Stomach (tissue), 9 donors: Measurements from ENCODE around the gene CREM. TPM values are rescaled to one million over a fixed set of nuclear protein-coding genes. Genes with fewer than 3 reads are reported as not detected.

Experiments used
- DNase-seq, 2 donors: peaks; one replicate each; pipeline versions ENCODE4 v3.0.0 to v3.0.0-alpha.2; 2013 to 2019
- H3K27ac ChIP-seq, 5 donors: fragments of 200-600 bp in 4 of 5; sonication (generic) in 4 of 5; one replicate each; pipeline ENCODE4 v1.5.1; 2013 to 2019; ENCODE audit warnings: mild to moderate bottlenecking in 1 of 5, moderate library complexity in 1 of 5
- H3K27me3 ChIP-seq, 3 donors: fragments of 200-600 bp; sonication (generic); one replicate each; pipeline ENCODE4 v1.5.1; 2017 to 2019; ENCODE audit warnings: mixed run types in 1 of 3
- H3K36me3 ChIP-seq, 4 donors: fragments of 200-600 bp; sonication (generic); 1 replicate in 3 of 4; 2 replicates in 1 of 4; pipeline ENCODE4 v1.5.1; 2016 to 2019
- H3K4me1 ChIP-seq, 4 donors: fragments of 200-600 bp; sonication (generic); one replicate each; pipeline ENCODE4 v1.5.1; 2016 to 2019
- H3K4me3 ChIP-seq, 4 donors: fragments of 200-600 bp; sonication (generic) in 3 of 4; one replicate each; pipeline ENCODE4 v1.5.1; 2016 to 2019; ENCODE audit warnings: mild to moderate bottlenecking in 1 of 4
- H3K9me3 ChIP-seq, 4 donors: fragments of 200-600 bp; sonication (generic); one replicate each; pipeline ENCODE4 v1.5.1; 2016 to 2019
- CTCF ChIP-seq, 7 experiments: fragments of 450-650 bp in 4 of 7; fragments of 200-600 bp in 3 of 7; sonication (generic) in 3 of 7; IDR thresholded peaks; one replicate each; pipeline ENCODE4 v1.5.1; 2016 to 2019; ENCODE audit warnings: antibody characterized with exemption in 7 of 7, control low read depth in 2 of 7, mild to moderate bottlenecking in 1 of 7
- EP300 ChIP-seq: sonication (generic); formaldehyde crosslinking; IDR thresholded peaks from one replicate; pipeline ENCODE4 v1.6.1; 2017; ENCODE audit warnings: antibody characterized with exemption
- POLR2A ChIP-seq, 4 donors: fragments of 450-650 bp; IDR thresholded peaks; one replicate each; pipeline ENCODE4 v1.6.1; 2016; ENCODE audit warnings: antibody characterized with exemption in 4 of 4, control low read depth in 2 of 4, mild to moderate bottlenecking in 1 of 4, moderate library complexity in 1 of 4
- POLR2AphosphoS5 ChIP-seq, 3 donors: sonication (generic); formaldehyde crosslinking; IDR thresholded peaks; one replicate each; pipeline ENCODE4 v1.6.1; 2016; ENCODE audit warnings: antibody characterized with exemption in 3 of 3
- WGBS, 5 donors: extraction: QIAGEN DNeasy Blood & Tissue Kit in 3 of 5; methylation state at CpG; one replicate each; pipeline versions ENCODE4 v1.1.5 to v1.1.7; 2013 to 2018; 5-methylcytosine and 5-hydroxymethylcytosine counted together
- intact Hi-C: fragments of 100-400 bp; cut with DNase I; formaldehyde crosslinking; loops from one replicate; pipeline ENCODE4 v1.15.1; 2023; ENCODE audit warnings: low total_unique reads
- polyA plus RNA-seq, 3 donors: library from polyadenylated mRNA; stranded (reverse); fragments of 200-250 nt; gene quantifications; one replicate each; pipeline ENCODE4 v1.2.3, GENCODE V29; 2013
- total RNA-seq, 5 donors: library from RNA; depleted of rRNA; stranded (reverse); fragments of >200 nt; gene quantifications; one replicate each; pipeline versions ENCODE4 v1.1.0 to v1.2.3, GENCODE V29; 2014 to 2016
- donor health status: healthy with polysubstance abuse.
- donor health status: Bipolar disorder and iron deficiency.
- donor health status: healthy.

CREM gene
- total and polyA plus RNA-seq, 8 donors: 9.6 to 67.8 (median 32.7) TPM

GRCh38 chr10:35184527-35185171 lies 58.0 kb downstream of the CREM start:
- 39 to 58% (median 44%) methylated on average over 4 of the region's 4 CpGs for WGBS, 5 donors
- peak overlapping the region in 1 of 5 donors; percentile 42 for H3K27ac ChIP-seq

DNA sequence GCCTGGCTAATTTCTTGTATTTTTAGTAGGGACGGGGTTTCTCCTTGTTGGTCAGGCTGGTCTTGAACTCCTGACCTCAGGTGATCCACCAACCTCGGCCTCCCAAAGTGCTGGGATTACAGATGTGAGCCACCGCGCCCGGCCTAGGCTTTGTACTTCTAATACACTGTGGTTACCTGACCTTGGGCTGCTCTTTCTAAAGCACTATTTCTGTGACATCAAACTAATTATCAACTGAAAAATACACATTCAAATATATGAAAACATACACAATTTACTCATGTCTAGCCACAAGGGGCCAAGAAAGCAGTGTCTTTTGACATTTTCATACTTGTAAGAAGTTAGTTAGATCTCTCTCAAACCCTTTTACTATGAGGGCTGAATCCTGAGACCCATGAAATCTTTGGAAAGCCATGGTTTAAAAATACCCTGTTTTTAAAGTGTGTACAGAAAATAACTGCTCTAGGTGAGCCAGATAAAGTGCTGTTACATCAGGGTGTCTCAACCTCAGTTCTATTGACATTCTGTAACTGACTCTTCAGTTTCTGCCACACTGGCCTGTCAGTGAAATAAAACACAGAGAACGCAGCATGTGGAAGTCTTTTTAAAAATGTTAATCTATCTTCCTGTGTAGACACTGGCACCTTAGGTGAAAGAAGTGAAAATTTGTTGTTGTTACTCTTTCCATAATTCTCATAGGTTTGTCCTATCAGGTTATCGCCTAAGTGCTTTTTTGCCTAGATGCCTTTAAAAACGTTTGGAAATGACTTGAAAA lies 58.8 kb downstream of the CREM start:
- 83 to 88% (median 85%) methylated on average over 8 of the region's 8 CpGs for WGBS, 5 donors
- intact Hi-C loops: no loop called here
- no peak for TF ChIP-seq POLR2A (IDR thresholded peaks at IDR 0.05)
- no peak for TF ChIP-seq POLR2AphosphoS5 (IDR thresholded peaks at IDR 0.05)
- TF ChIP-seq CTCF (IDR thresholded peaks at IDR 0.05): no peak
- no peak for TF ChIP-seq EP300
- H3K27ac ChIP-seq: no peak overlapping the region
- peaks cover 0 to 4% (median 0%) of the 10 kb centered on the region in 4 donors for H3K36me3 ChIP-seq
- DNase-seq: no peak
- peaks cover 0 to 13% (median 4%) of the 10 kb centered on the region in 4 donors for H3K4me1 ChIP-seq
- no peaks in the 10 kb centered on the region for H3K9me3 ChIP-seq
- H3K4me3 ChIP-seq: no peak overlapping the region
- H3K27me3 ChIP-seq: no peaks in the 10 kb centered on the region

More at GRCh38 chr10:35184527-35185171, 58.0 kb downstream of the CREM start:
- TF ChIP-seq CTCF (IDR thresholded peaks at IDR 0.05) (no peak), POLR2AphosphoS5 (IDR thresholded peaks at IDR 0.05) (no peak), POLR2A (IDR thresholded peaks at IDR 0.05) (no peak), EP300 (no peak)
- H3K4me1 ChIP-seq: peaks cover 0 to 13% (median 4%) of the 10 kb centered on the region in 4 donors
- no peak overlapping the region for H3K4me3 ChIP-seq
- no peaks in the 10 kb centered on the region for H3K27me3 ChIP-seq
- H3K36me3 ChIP-seq: peaks cover 0 to 5% (median 0%) of the 10 kb centered on the region in 4 donors
- intact Hi-C loops: no loop called here
- DNase-seq: peak in 1 of 2 donors; percentile 51
- H3K9me3 ChIP-seq: no peaks in the 10 kb centered on the region

DNA sequence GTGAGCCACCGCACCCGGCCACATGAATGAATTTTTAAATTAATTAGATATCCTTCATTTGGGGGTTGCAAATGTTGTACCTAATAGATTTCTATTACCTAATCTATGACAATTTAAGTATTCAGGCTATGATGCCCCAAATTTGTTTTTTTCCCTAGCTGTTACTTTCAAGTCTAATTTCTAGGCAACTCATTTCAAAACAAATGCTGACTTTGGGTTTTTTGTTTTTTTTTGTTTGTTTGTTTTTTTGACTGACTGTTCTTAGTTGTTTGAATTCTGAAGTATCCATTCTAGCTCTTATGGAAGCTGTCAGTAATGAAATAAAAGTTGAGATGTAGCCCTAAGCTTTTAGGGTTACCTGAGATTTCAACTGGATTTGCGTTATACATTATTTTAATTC lies 62.3 kb downstream of the CREM start:
- intact Hi-C loops: no loop called here
- H3K4me3 ChIP-seq: no peak overlapping the region
- no peaks in the 10 kb centered on the region for H3K27me3 ChIP-seq
- TF ChIP-seq POLR2AphosphoS5 (IDR thresholded peaks at IDR 0.05): no peak
- no peak for TF ChIP-seq POLR2A (IDR thresholded peaks at IDR 0.05)
- no peaks in the 10 kb centered on the region for H3K36me3 ChIP-seq
- H3K9me3 ChIP-seq: no peaks in the 10 kb centered on the region
- H3K4me1 ChIP-seq: peaks cover 0 to 8% (median 0%) of the 10 kb centered on the region in 4 donors
- H3K27ac ChIP-seq: no peak overlapping the region
- 97 to 99% (median 98%) methylated on average over 3 of the region's 3 CpGs for WGBS, 5 donors
- no peak for DNase-seq

DNA sequence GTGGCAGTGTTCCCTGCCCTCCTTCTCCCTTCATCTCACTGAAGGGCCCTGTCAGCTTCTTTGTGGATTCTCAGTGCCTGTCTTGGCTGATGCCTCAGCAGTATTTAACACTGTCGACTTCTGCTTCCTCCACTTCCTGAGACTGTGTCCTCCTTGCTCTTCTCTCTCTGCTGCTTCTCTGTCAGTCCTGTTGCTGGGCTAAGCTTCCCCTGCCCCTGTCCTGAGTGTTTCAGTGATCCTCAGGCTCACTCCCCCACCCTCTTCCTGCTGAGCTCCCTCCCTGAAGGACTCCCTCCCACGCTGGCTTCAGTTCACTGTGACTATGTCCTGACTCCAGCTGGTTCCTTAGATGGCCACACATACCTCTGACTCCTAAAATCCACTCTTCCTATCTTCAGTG lies 64.9 kb downstream of the CREM start:
- peak overlapping the region in 4 of 5 donors; percentile 10 to 59 (median 43) for H3K27ac ChIP-seq
- intact Hi-C loops: no loop called here
- peaks cover 0 to 15% (median 8%) of the 10 kb centered on the region in 4 donors for H3K4me1 ChIP-seq
- H3K27me3 ChIP-seq: no peaks in the 10 kb centered on the region
- no peaks in the 10 kb centered on the region for H3K9me3 ChIP-seq
- TF ChIP-seq EP300 (no peak), POLR2A (IDR thresholded peaks at IDR 0.05) (no peak), CTCF (IDR thresholded peaks at IDR 0.05) (no peak), POLR2AphosphoS5 (IDR thresholded peaks at IDR 0.05) (no peak)
- H3K4me3 ChIP-seq: no peak overlapping the region
- 35 to 69% (median 59%) methylated on average over 2 of the region's 2 CpGs for WGBS, 5 donors
- DNase-seq: peak in 1 of 2 donors; percentile 33
- no peaks in the 10 kb centered on the region for H3K36me3 ChIP-seq
